ENCODE data around the gene FGF6. TPM values are rescaled to one million over a fixed set of nuclear protein-coding genes. Genes with fewer than 3 reads are reported as not detected.

The FGF6 gene
- total and polyA plus RNA-seq, 10 of the 15 experiments (the other 5 are each of a cell fraction or from before 2014, with no cell fraction given), result not detected

GRCh38 chr12:4422985-4423384 lies 22.6 kb downstream of the FGF6 start (continued):
- TF ChIP-seq, protein P1, sequence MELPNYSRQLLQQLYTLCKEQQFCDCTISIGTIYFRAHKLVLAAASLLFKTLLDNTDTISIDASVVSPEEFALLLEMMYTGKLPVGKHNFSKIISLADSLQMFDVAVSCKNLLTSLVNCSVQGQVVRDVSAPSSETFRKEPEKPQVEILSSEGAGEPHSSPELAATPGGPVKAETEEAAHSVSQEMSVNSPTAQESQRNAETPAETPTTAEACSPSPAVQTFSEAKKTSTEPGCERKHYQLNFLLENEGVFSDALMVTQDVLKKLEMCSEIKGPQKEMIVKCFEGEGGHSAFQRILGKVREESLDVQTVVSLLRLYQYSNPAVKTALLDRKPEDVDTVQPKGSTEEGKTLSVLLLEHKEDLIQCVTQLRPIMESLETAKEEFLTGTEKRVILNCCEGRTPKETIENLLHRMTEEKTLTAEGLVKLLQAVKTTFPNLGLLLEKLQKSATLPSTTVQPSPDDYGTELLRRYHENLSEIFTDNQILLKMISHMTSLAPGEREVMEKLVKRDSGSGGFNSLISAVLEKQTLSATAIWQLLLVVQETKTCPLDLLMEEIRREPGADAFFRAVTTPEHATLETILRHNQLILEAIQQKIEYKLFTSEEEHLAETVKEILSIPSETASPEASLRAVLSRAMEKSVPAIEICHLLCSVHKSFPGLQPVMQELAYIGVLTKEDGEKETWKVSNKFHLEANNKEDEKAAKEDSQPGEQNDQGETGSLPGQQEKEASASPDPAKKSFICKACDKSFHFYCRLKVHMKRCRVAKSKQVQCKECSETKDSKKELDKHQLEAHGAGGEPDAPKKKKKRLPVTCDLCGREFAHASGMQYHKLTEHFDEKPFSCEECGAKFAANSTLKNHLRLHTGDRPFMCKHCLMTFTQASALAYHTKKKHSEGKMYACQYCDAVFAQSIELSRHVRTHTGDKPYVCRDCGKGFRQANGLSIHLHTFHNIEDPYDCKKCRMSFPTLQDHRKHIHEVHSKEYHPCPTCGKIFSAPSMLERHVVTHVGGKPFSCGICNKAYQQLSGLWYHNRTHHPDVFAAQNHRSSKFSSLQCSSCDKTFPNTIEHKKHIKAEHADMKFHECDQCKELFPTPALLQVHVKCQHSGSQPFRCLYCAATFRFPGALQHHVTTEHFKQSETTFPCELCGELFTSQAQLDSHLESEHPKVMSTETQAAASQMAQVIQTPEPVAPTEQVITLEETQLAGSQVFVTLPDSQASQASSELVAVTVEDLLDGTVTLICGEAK (IDR thresholded peaks at IDR 0.05; ENCODE audit: borderline replicate concordance), result no peak
- TF ChIP-seq RUNX3 (IDR thresholded peaks at IDR 0.05; ENCODE audit: low read length) (no peak), EP300 (IDR thresholded peaks at IDR 0.05; ENCODE audit: borderline replicate concordance in 1 of 2, control insufficient read depth in 1 of 2, low read depth in 2 of 2, low read length in 2 of 2) (no peak), MYC (IDR thresholded peaks at IDR 0.05; ENCODE audit: insufficient read depth, insufficient read length, insufficient replicate concordance, low read length, severe bottlenecking) (no peak), ATF7 (IDR thresholded peaks at IDR 0.05; ENCODE audit: low read depth) (no peak), TBL1XR1 (IDR thresholded peaks at IDR 0.05; ENCODE audit: low read depth, low read length) (no peak), RELA (IDR thresholded peaks at IDR 0.05; ENCODE audit: borderline replicate concordance, partially characterized antibody) (no peak), RAD51 (IDR thresholded peaks at IDR 0.05) (no peak), USF2 (IDR thresholded peaks at IDR 0.05; ENCODE audit: borderline replicate concordance, low read depth, low read length) (no peak)

All from GM12878 (cell line).